Measurements from ENCODE around the gene CCR6. TPM values are rescaled to one million over a fixed set of nuclear protein-coding genes. Genes with fewer than 3 reads are reported as not detected.

CCR6 gene
- total and polyA plus RNA-seq, 10 of the 15 experiments (the other 5 are each of a cell fraction or from before 2014, with no cell fraction given) = 2.2 to 7.6 (median 6.7) TPM

DNA sequence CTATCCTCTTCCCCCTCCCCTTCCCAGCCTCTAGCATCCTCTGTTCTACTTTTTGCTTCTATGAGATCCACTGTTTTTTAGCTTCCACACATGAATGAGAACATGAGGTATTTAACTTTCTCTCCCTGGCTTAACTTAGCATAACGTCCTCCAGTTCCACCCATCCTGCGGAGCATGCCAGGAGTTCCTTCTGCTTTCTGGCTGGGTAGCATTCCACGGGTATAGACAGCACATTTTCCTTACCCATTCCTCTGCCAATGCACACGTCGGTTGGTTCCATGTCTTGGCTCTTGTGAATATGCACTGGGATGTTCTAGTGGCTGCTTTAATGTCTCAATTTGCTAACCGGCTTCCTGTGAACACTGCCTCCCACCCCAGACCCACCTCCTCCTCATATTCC is 13.2 kb upstream of the CCR6 start:
- Histone ChIP-seq H3K4me1 (ENCODE audit: control insufficient read depth, insufficient read depth, low read length) (peaks cover 36% of the 10 kb centered on the region), H4K20me1 (ENCODE audit: control insufficient read depth, insufficient read depth) (no peaks in the 10 kb centered on the region), H3K4me2 (ENCODE audit: control insufficient read depth, insufficient read depth) (no peak overlapping the region), H3K9ac (ENCODE audit: control insufficient read depth, insufficient read depth, low read length) (no peak overlapping the region), H2AFZ (ENCODE audit: control insufficient read depth, low read depth, low read length) (no peak overlapping the region), H3K27me3 (replicated peaks in 1 of 2; ENCODE audit: control insufficient read depth in 2 of 2, insufficient read depth in 2 of 2, low read length in 1 of 2) (no peaks in the 10 kb centered on the region), H3K9me3 (replicated peaks; ENCODE audit: control insufficient read depth, insufficient read depth, low read length) (no peaks in the 10 kb centered on the region; the same call in 2 of the 3 replicates), H3K27ac (ENCODE audit: control insufficient read depth, insufficient read depth) (no peak overlapping the region), H3K36me3 (ENCODE audit: control insufficient read depth in 2 of 2, insufficient read depth in 2 of 2, low read length in 1 of 2) (no peaks in the 10 kb centered on the region), H3K79me2 (ENCODE audit: control insufficient read depth, insufficient read depth, low read length) (no peaks in the 10 kb centered on the region), H3K4me3 (no peak overlapping the region)
- no peak for TF ChIP-seq SIX5 (IDR thresholded peaks at IDR 0.05; ENCODE audit: low read depth, low read length, severe bottlenecking)
- TF ChIP-seq JUND (IDR thresholded peaks at IDR 0.05; ENCODE audit: low read depth, low read length) = no peak
- no peak for TF ChIP-seq BCL11A (IDR thresholded peaks at IDR 0.05; ENCODE audit: low read depth, low read length)
- no peak for TF ChIP-seq POLR2AphosphoS5 (IDR thresholded peaks at IDR 0.05; ENCODE audit: low read length)
- TF ChIP-seq HCFC1 (IDR thresholded peaks at IDR 0.05; ENCODE audit: low read length) = no peak
- TF ChIP-seq SUPT20H (IDR thresholded peaks at IDR 0.05; ENCODE audit: borderline replicate concordance, control insufficient read depth, low read depth, low read length) = no peak
- TF ChIP-seq ZNF24 (IDR thresholded peaks at IDR 0.05) = no peak
- TF ChIP-seq NFXL1 (IDR thresholded peaks at IDR 0.05; ENCODE audit: borderline replicate concordance) = no peak
- no peak for TF ChIP-seq HDAC2 (IDR thresholded peaks at IDR 0.05)
- no peak for TF ChIP-seq LARP7 (IDR thresholded peaks at IDR 0.05)
- TF ChIP-seq EZH2 (IDR thresholded peaks at IDR 0.05; ENCODE audit: borderline replicate concordance, control insufficient read depth, low read depth, low read length) = no peak
- no peak for TF ChIP-seq RELB (IDR thresholded peaks at IDR 0.05; ENCODE audit: low read depth)
- TF ChIP-seq CEBPB (IDR thresholded peaks at IDR 0.05; ENCODE audit: borderline replicate concordance in 1 of 2, low read depth in 2 of 2, low read length in 2 of 2) = no peak
- no peak for TF ChIP-seq MEF2A (IDR thresholded peaks at IDR 0.05; ENCODE audit: insufficient read depth, low read depth, low read length)
- no peak for TF ChIP-seq MEF2B (IDR thresholded peaks at IDR 0.05; ENCODE audit: partially characterized antibody, poor library complexity, severe bottlenecking)
- TF ChIP-seq STAT1 (conservative IDR thresholded peaks at IDR 0.05) = no peak
- no peak for TF ChIP-seq EP300 (IDR thresholded peaks at IDR 0.05; ENCODE audit: borderline replicate concordance in 1 of 2, control insufficient read depth in 1 of 2, low read depth in 2 of 2, low read length in 2 of 2)
- no peak for TF ChIP-seq FOXM1 (IDR thresholded peaks at IDR 0.05; ENCODE audit: low read depth, low read length)
- no peak for TF ChIP-seq CREM (IDR thresholded peaks at IDR 0.05; ENCODE audit: low read depth)
- TF ChIP-seq, protein P1, sequence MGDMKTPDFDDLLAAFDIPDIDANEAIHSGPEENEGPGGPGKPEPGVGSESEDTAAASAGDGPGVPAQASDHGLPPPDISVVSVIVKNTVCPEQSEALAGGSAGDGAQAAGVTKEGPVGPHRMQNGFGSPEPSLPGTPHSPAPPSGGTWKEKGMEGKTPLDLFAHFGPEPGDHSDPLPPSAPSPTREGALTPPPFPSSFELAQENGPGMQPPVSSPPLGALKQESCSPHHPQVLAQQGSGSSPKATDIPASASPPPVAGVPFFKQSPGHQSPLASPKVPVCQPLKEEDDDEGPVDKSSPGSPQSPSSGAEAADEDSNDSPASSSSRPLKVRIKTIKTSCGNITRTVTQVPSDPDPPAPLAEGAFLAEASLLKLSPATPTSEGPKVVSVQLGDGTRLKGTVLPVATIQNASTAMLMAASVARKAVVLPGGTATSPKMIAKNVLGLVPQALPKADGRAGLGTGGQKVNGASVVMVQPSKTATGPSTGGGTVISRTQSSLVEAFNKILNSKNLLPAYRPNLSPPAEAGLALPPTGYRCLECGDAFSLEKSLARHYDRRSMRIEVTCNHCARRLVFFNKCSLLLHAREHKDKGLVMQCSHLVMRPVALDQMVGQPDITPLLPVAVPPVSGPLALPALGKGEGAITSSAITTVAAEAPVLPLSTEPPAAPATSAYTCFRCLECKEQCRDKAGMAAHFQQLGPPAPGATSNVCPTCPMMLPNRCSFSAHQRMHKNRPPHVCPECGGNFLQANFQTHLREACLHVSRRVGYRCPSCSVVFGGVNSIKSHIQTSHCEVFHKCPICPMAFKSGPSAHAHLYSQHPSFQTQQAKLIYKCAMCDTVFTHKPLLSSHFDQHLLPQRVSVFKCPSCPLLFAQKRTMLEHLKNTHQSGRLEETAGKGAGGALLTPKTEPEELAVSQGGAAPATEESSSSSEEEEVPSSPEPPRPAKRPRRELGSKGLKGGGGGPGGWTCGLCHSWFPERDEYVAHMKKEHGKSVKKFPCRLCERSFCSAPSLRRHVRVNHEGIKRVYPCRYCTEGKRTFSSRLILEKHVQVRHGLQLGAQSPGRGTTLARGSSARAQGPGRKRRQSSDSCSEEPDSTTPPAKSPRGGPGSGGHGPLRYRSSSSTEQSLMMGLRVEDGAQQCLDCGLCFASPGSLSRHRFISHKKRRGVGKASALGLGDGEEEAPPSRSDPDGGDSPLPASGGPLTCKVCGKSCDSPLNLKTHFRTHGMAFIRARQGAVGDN (IDR thresholded peaks at IDR 0.05) = no peak
- SMC1A ChIA-PET (ENCODE audit: uncharacterized antibody, unreplicated experiment) = interaction anchor here (1.3 to 5.0 kb wide), 2 partner anchors 15 to 20 kb away, joined by 4 to 39 read pairs; no protein-coding TSS in a partner anchor
- RAD21 ChIA-PET (ENCODE audit: unreplicated experiment) = no interaction called here
- CTCF ChIA-PET = interaction anchor here (0.7 to 1.8 kb wide), 5 partner anchors 10 to 322 kb away, joined by 3 to 8 read pairs (median 3); no protein-coding TSS in a partner anchor
- WGBS (ENCODE audit: insufficient coverage, insufficient replicate concordance, low lambda C conversion rate, missing lambda C conversion rate) = 82% methylated on average over 6 of the region's 6 CpGs
- BruUV-seq (replicated peaks) = no TSS peak
- intact Hi-C loops (cut with micrococcal nuclease; ENCODE audit: unreplicated experiment) = loop anchor here (5.0 kb wide), 1 partner anchor 43 kb away; no protein-coding TSS in a partner anchor
- in situ Hi-C loops (cut with MboI) = no loop called here
- ATAC-seq (no peak), FAIRE-seq (no peak), DNase-seq (ENCODE audit: low read depth, low spot score) (no peak)
- POLR2A ChIA-PET = interaction anchor here (0.8 to 3.4 kb wide), 4 partner anchors 8 to 15 kb away, joined by 3 to 34 read pairs (median 6); partner anchors contain the start of gene CCR6

All from GM12878 (cell line).